Neural progenitor cell (in vitro differentiated cells): Measurements from ENCODE around the gene MAP3K1. TPM values are rescaled to one million over a fixed set of nuclear protein-coding genes. Genes with fewer than 3 reads are reported as not detected.

Source experiments
- DNase-seq: peaks from one replicate; pipeline ENCODE4 v3.0.0-alpha.2; 2016; ENCODE audit warnings: low spot score
- H2AFZ ChIP-seq: fragments of 200-600 bp; sonication (generic); replicated peaks from 2 replicates; pipeline ENCODE4 v1.6.1; 2016; ENCODE audit warnings: antibody characterized with exemption
- H3F3A ChIP-seq: fragments of 200-600 bp; sonication (generic); 2 replicates; pipeline ENCODE4 v1.6.1; 2016; ENCODE audit warnings: antibody characterized with exemption, low read depth
- H3K27ac ChIP-seq: fragments of 200-600 bp; sonication (generic); 2 replicates; pipeline ENCODE4 v1.5.1; 2016; ENCODE audit warnings: mild to moderate bottlenecking
- H3K27me3 ChIP-seq: fragments of 200-600 bp; sonication (generic); 2 replicates; pipeline ENCODE4 v1.6.1; 2016; ENCODE audit warnings: mild to moderate bottlenecking, moderate library complexity
- H3K36me3 ChIP-seq: fragments of 200-600 bp; sonication (generic); 2 replicates; pipeline ENCODE4 v1.5.1; 2016
- H3K4me1 ChIP-seq: fragments of 200-600 bp; sonication (generic); 2 replicates; pipeline ENCODE4 v1.6.1; 2016; ENCODE audit warnings: mixed run types
- H3K4me2 ChIP-seq: fragments of 200-600 bp; sonication (generic); 2 replicates; pipeline ENCODE4 v1.6.1; 2016
- H3K4me3 ChIP-seq: fragments of 200-600 bp; sonication (generic); 2 replicates; pipeline ENCODE4 v1.5.1; 2016
- H3K79me2 ChIP-seq: fragments of 200-600 bp; sonication (generic); 2 replicates; pipeline ENCODE4 v1.6.1; 2016; ENCODE audit warnings: low read depth
- H3K9ac ChIP-seq: fragments of 200-600 bp; sonication (generic); 2 replicates; pipeline ENCODE4 v1.6.1; 2016
- H3K9me3 ChIP-seq: fragments of 200-600 bp; sonication (generic); 2 replicates; pipeline ENCODE4 v1.5.1; 2016; ENCODE audit warnings: low read depth
- H4K20me1 ChIP-seq: fragments of 200-600 bp; sonication (generic); 2 replicates; pipeline ENCODE4 v1.6.1; 2016; ENCODE audit warnings: low read depth
- H3K27ac Mint-ChIP-seq: 3 replicates; pipeline ENCODE4 v1.8.0; 2021; ENCODE audit warnings: mixed read lengths
- H3K27me3 Mint-ChIP-seq: 2 replicates; pipeline ENCODE4 v1.8.0; 2022; ENCODE audit warnings: low read depth, mild to moderate bottlenecking, inconsistent platforms, moderate library complexity, mixed read lengths; ENCODE audit not compliant: insufficient read depth
- H3K36me3 Mint-ChIP-seq: 3 replicates; pipeline ENCODE4 v1.8.0; 2021; ENCODE audit warnings: mixed read lengths
- H3K4me1 Mint-ChIP-seq: 3 replicates; pipeline ENCODE4 v1.8.0; 2021; ENCODE audit warnings: mixed read lengths
- H3K4me3 Mint-ChIP-seq: 3 replicates; pipeline ENCODE4 v1.8.0; 2021; ENCODE audit warnings: mild to moderate bottlenecking, moderate library complexity, mixed read lengths
- H3K9me3 Mint-ChIP-seq: 3 replicates; pipeline ENCODE4 v1.8.0; 2020; ENCODE audit warnings: mixed read lengths
- EZH2 ChIP-seq: fragments of 200-600 bp; sonication (generic); IDR thresholded peaks from 2 replicates; pipeline ENCODE4 v1.6.1; 2017; ENCODE audit warnings: antibody characterized with exemption, mild to moderate bottlenecking, moderate library complexity
- EZH2phosphoT487 ChIP-seq: fragments of 200-600 bp; sonication (generic); IDR thresholded peaks from 2 replicates; pipeline ENCODE4 v1.6.1; 2017; ENCODE audit warnings: antibody characterized with exemption
- total RNA-seq: library from RNA; depleted of rRNA; stranded (reverse); fragments of >200 nt; gene quantifications from 2 replicates; pipeline ENCODE4 v1.2.3, GENCODE V29; 2015; ENCODE audit warnings: low replicate concordance
- TF ChIP-seq, protein P1 (sequence below): fragments of 200-600 bp; sonication (generic); IDR thresholded peaks from 2 replicates; pipeline ENCODE4 v1.5.1; 2017; ENCODE audit warnings: antibody characterized with exemption, mild to moderate bottlenecking

MAP3K1 gene
- total RNA-seq, 1 donor from 2014 or later, result 22.2 TPM

DNA sequence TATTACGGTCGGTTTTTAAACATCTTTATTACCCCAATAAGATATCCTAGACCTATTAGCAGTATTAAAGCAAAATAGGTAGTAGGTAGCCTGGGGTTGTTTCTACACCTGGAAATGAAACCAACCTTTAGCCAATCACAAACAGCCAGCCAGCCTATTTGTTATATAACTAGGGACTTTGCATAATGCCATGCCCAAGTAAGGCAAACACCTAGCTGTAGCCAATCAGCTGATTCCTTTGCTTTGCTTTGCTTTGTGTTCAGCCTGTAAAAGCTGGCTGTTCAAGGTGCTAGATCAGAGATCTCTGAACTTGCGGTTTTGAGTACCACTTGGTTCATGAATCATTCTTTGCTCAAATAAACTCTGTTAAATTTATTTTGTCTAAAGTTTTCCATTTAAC is 47.6 kb downstream of the MAP3K1 start:
- Mint-ChIP-seq H3K4me1 (no peaks in the 10 kb centered on the region), H3K36me3 (peaks cover 11% of the 10 kb centered on the region), H3K27me3 (no peaks in the 10 kb centered on the region), H3K4me3 (no peak overlapping the region), H3K9me3 (no peaks in the 10 kb centered on the region), H3K27ac (no peak overlapping the region)
- no peaks in the 10 kb centered on the region for H3K27me3 ChIP-seq
- no peak overlapping the region for H3K4me3 ChIP-seq
- no peaks in the 10 kb centered on the region for H4K20me1 ChIP-seq
- no peak for TF ChIP-seq EZH2
- TF ChIP-seq EZH2phosphoT487, result no peak
- TF ChIP-seq, protein P1, sequence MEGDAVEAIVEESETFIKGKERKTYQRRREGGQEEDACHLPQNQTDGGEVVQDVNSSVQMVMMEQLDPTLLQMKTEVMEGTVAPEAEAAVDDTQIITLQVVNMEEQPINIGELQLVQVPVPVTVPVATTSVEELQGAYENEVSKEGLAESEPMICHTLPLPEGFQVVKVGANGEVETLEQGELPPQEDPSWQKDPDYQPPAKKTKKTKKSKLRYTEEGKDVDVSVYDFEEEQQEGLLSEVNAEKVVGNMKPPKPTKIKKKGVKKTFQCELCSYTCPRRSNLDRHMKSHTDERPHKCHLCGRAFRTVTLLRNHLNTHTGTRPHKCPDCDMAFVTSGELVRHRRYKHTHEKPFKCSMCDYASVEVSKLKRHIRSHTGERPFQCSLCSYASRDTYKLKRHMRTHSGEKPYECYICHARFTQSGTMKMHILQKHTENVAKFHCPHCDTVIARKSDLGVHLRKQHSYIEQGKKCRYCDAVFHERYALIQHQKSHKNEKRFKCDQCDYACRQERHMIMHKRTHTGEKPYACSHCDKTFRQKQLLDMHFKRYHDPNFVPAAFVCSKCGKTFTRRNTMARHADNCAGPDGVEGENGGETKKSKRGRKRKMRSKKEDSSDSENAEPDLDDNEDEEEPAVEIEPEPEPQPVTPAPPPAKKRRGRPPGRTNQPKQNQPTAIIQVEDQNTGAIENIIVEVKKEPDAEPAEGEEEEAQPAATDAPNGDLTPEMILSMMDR, result no peak
- no peak for DNase-seq
- no peak overlapping the region for H3K27ac ChIP-seq
- peaks cover 6% of the 10 kb centered on the region for H3K4me1 ChIP-seq
- no peak overlapping the region for H2AFZ ChIP-seq
- H3K9ac ChIP-seq, result no peak overlapping the region
- H3K36me3 ChIP-seq, result peaks cover 10% of the 10 kb centered on the region
- H3K79me2 ChIP-seq, result no peaks in the 10 kb centered on the region
- H3F3A ChIP-seq, result no peaks in the 10 kb centered on the region
- no peak overlapping the region for H3K4me2 ChIP-seq
- no peaks in the 10 kb centered on the region for H3K9me3 ChIP-seq

DNA sequence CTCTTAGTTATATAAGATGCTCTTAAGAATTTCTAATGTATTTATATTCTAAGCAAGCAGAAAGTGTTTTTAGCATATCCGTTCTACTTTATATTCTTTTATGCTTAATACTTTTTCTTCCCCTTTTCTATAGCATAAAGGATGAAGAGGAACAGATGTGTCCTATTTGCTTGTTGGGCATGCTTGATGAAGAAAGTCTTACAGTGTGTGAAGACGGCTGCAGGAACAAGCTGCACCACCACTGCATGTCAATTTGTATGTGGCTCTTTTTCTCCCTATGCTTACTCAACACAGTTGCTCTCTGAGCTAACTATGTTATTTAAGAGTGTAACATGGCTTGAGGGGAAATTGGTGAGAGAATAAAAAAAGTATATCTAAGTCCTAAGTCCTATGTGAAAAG is 56.4 kb downstream of the MAP3K1 start:
- Histone ChIP-seq H4K20me1 (no peaks in the 10 kb centered on the region), H3K36me3 (peaks cover 6% of the 10 kb centered on the region), H3K9me3 (no peaks in the 10 kb centered on the region), H3K4me1 (no peaks in the 10 kb centered on the region), H3K4me2 (no peak overlapping the region), H3K9ac (no peak overlapping the region), H2AFZ (no peak overlapping the region), H3K79me2 (no peaks in the 10 kb centered on the region), H3K27me3 (no peaks in the 10 kb centered on the region), H3K4me3 (no peak overlapping the region), H3K27ac (no peak overlapping the region), H3F3A (no peaks in the 10 kb centered on the region)
- H3K27me3 Mint-ChIP-seq, result no peaks in the 10 kb centered on the region
- no peaks in the 10 kb centered on the region for H3K9me3 Mint-ChIP-seq
- H3K4me3 Mint-ChIP-seq, result no peak overlapping the region
- no peaks in the 10 kb centered on the region for H3K4me1 Mint-ChIP-seq
- DNase-seq, result no peak
- peaks cover 15% of the 10 kb centered on the region for H3K36me3 Mint-ChIP-seq
- TF ChIP-seq, protein P1, result no peak
- TF ChIP-seq EZH2phosphoT487 (no peak), EZH2 (no peak)
- no peak overlapping the region for H3K27ac Mint-ChIP-seq

DNA sequence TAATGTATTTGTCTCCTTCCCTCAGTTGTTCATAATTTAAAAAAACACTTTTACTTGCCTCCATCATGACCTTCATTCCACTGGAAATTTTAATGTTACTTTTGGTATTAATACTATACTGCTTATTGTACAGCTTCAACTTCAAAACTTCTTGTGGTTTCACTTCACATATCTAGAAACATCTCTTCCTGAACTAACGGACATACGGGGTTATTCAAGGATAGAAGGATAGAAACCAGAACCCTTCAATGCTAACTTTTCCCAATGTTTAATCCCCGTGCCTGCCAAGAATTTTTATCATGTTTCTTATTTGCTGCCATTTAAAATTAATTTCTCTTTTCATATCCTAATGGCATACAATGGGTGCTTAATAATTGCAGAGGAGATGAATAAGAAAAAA is 57.7 kb downstream of the MAP3K1 start:
- peaks cover 19% of the 10 kb centered on the region for H3K36me3 Mint-ChIP-seq
- H3K4me1 Mint-ChIP-seq, result no peaks in the 10 kb centered on the region
- Histone ChIP-seq H3K4me2 (no peak overlapping the region), H2AFZ (no peak overlapping the region), H3K9ac (no peak overlapping the region), H3K27ac (no peak overlapping the region), H3F3A (no peaks in the 10 kb centered on the region), H3K27me3 (no peaks in the 10 kb centered on the region), H3K36me3 (peaks cover 6% of the 10 kb centered on the region), H3K4me1 (no peaks in the 10 kb centered on the region), H4K20me1 (no peaks in the 10 kb centered on the region), H3K9me3 (no peaks in the 10 kb centered on the region), H3K4me3 (no peak overlapping the region), H3K79me2 (no peaks in the 10 kb centered on the region)
- no peak overlapping the region for H3K27ac Mint-ChIP-seq
- no peak for TF ChIP-seq EZH2
- no peak for TF ChIP-seq EZH2phosphoT487
- TF ChIP-seq, protein P1, result no peak
- no peaks in the 10 kb centered on the region for H3K27me3 Mint-ChIP-seq
- H3K4me3 Mint-ChIP-seq, result no peak overlapping the region
- no peaks in the 10 kb centered on the region for H3K9me3 Mint-ChIP-seq
- DNase-seq, result no peak

DNA sequence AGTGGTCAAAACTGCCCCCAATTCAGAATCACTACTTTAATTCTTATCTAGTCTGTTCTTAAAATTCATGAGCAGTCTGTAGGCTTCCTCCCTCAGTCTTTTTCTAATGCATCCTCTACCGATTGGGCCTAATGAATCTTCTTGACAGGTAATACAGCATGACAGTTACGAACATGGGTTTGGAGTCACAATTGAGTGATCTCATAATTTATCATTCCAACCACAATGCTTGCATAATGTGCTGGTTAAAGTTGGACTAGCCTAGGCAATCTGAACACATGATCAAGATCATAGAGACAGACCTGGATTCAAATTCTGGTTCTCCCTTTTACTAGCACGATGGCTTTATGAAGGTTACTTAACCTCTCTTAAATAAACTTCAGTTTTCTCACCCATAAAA is 61.0 kb downstream of the MAP3K1 start:
- H3K79me2 ChIP-seq, result no peaks in the 10 kb centered on the region
- Mint-ChIP-seq H3K4me1 (no peaks in the 10 kb centered on the region), H3K27ac (no peak overlapping the region), H3K27me3 (no peaks in the 10 kb centered on the region), H3K4me3 (no peak overlapping the region), H3K9me3 (no peaks in the 10 kb centered on the region), H3K36me3 (peaks cover 19% of the 10 kb centered on the region)
- H3K9ac ChIP-seq, result no peak overlapping the region
- no peak overlapping the region for H3K4me3 ChIP-seq
- peaks cover 6% of the 10 kb centered on the region for H3K36me3 ChIP-seq
- H3F3A ChIP-seq, result no peaks in the 10 kb centered on the region
- no peaks in the 10 kb centered on the region for H3K4me1 ChIP-seq
- H3K27me3 ChIP-seq, result no peaks in the 10 kb centered on the region
- H3K9me3 ChIP-seq, result no peaks in the 10 kb centered on the region
- no peaks in the 10 kb centered on the region for H4K20me1 ChIP-seq
- no peak for TF ChIP-seq EZH2phosphoT487
- no peak for DNase-seq
- no peak overlapping the region for H2AFZ ChIP-seq
- no peak overlapping the region for H3K4me2 ChIP-seq
- H3K27ac ChIP-seq, result no peak overlapping the region
